Brain microvascular endothelial cell (primary cell): Measurements from ENCODE around the gene DPM2.

ENCODE experiments used
- DNase-seq: peaks from one replicate; pipeline ENCODE4 v3.0.0-alpha.2; 2020
- H3K27ac ChIP-seq: fragments of 250-450 bp; sonication (Bioruptor Pico); 2 replicates; pipeline ENCODE4 v1.5.1; 2020; ENCODE audit warnings: mild to moderate bottlenecking, moderate library complexity
- H3K27me3 ChIP-seq: fragments of 250-450 bp; sonication (Bioruptor Pico); replicated peaks from 2 replicates; pipeline ENCODE4 v1.5.1; 2020; ENCODE audit warnings: mild to moderate bottlenecking
- H3K36me3 ChIP-seq: fragments of 250-450 bp; sonication (Bioruptor Pico); replicated peaks from 2 replicates; pipeline ENCODE4 v1.5.1; 2020; ENCODE audit warnings: mild to moderate bottlenecking
- H3K4me3 ChIP-seq: 2 replicates; pipeline ENCODE4 v1.5.1; 2011; ENCODE audit warnings: low read depth, mild to moderate bottlenecking, control low read depth, low read length, moderate library complexity
- CTCF ChIP-seq: IDR thresholded peaks from 2 replicates; pipeline ENCODE4 v1.5.1; 2011; ENCODE audit warnings: low read depth, mild to moderate bottlenecking, moderate library complexity, low read length, control low read depth, inconsistent platforms; ENCODE audit errors: missing control alignments
- in situ Hi-C: cut with HindIII; loops from 2 replicates; pipeline ENCODE4 v1.10.0; 2017; ENCODE audit warnings: low sequenced_read_pairs, low pct_ligation_motif_present

The DPM2 gene

DNA sequence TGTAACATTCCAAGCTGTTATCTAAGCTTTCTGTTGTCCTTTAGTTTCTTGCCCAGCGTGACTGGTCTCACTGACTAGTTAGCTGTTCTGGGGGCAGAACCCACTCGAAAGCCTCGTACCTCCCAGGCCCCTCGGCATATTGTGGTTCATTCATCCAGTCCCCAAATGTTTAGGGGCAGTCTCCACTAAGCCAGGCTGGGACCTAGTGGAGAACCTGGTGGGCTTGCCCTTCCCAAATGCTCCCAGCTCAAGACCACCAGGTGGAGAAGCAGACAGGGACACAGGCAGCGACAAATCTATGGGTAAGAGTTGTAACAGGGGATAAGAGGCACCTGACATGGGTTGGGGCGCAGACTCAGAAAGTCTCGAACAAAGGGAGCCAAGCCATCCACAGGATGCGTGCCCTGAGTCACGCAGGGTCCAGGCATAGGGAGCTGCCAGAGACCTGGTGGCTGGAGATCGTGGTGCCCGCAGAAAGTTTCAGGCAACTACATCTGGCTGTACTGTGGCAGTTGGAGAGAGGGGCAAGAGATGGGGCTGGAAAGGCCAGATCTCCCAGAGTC, 44.0 kb upstream of the DPM2 start:
- H3K27me3 ChIP-seq: no peaks in the 10 kb centered on the region
- in situ Hi-C loops: no loop called here
- peak overlapping the region; percentile 57 for H3K4me3 ChIP-seq
- no peaks in the 10 kb centered on the region for H3K36me3 ChIP-seq
- TF ChIP-seq CTCF: peak; percentile 7
- H3K27ac ChIP-seq: no peak overlapping the region
- no peak for DNase-seq

- Histone ChIP-seq H3K27me3 (no peaks in the 10 kb centered on the region), H3K36me3 (no peaks in the 10 kb centered on the region), H3K27ac (peak within 1 kb of the TSS; percentile 36), H3K4me3 (peak within 1 kb of the TSS; percentile 59)
- peak; percentile 74 for DNase-seq
- in situ Hi-C loops: no loop called here
- TF ChIP-seq CTCF: no peak
These were observed 43.3 kb upstream of the DPM2 start, which contains the start of gene EEIG1 for GRCh38 chr9:127980706-127981558. TSS of gene EEIG1 (minus strand) at chr9:127980989. CDS start at chr9:127980137, 852 bp downstream.

GRCh38 chr9:127980060-127980705, 42.5 kb upstream of the DPM2 start:
- no peak overlapping the region for H3K27ac ChIP-seq
- peak overlapping the region; percentile 59 for H3K4me3 ChIP-seq
- TF ChIP-seq CTCF: no peak
- in situ Hi-C loops: no loop called here
- DNase-seq: no peak
- H3K36me3 ChIP-seq: no peaks in the 10 kb centered on the region
- no peaks in the 10 kb centered on the region for H3K27me3 ChIP-seq

DNA sequence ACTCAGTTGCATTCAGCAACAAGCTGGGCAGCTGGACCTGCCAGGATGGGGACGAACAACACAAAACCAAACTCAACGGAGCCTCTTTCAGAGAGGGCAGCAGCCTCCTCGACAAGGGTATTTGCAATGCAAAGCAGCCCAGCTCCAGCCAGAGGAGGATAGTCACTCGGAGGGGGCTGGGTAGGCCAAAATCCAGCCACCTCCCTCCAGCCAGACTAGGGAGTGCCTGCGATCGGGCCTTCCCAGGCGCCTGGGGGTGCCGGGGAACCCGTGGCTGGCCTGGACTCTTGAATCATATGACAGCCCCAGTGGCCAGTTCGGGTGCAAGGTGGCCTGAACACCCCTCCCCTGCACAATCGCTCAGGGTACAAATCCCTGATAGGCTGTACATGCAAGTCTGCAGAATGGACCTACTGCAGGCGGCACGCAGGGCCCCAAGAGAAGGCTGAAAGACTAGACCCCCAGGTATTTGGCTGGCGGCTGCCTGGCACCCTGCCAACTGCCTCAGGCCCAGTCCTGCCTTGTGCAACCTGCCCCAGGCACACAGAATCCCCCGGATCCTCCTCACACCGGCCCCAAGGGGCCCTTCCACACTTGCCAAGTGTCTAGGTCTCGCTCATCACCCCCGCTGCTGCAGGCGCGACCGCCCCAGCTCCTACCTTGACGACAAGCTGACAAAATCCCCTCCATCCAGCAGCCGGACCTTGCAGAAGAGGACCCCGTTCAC, 41.8 kb upstream of the DPM2 start:
- no peak overlapping the region for H3K27ac ChIP-seq
- no peaks in the 10 kb centered on the region for H3K36me3 ChIP-seq
- no peak for DNase-seq
- no peak for TF ChIP-seq CTCF
- no peaks in the 10 kb centered on the region for H3K27me3 ChIP-seq
- in situ Hi-C loops: no loop called here
- peak overlapping the region; percentile 59 for H3K4me3 ChIP-seq

DNA sequence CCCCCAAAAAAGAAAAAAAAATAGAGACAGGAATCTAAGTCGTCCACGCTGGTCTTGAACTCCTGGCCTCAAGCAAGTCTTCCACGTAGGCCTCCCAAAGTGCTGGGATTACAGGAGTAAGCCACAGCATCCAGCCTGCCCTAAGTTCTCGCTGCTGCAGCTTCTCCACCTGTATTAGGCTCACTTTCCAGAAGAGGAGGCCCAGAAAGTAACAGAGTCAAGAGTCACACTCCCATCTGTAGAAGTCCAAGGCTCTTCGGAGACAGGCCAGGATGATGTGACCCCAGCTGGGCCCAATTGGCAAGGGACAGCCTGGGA, 41.3 kb upstream of the DPM2 start:
- peak overlapping the region; percentile 59 for H3K4me3 ChIP-seq
- no peak overlapping the region for H3K27ac ChIP-seq
- no peak for TF ChIP-seq CTCF
- no peak for DNase-seq
- no peaks in the 10 kb centered on the region for H3K36me3 ChIP-seq
- in situ Hi-C loops: no loop called here
- H3K27me3 ChIP-seq: no peaks in the 10 kb centered on the region
